GM19023 (cell line): Measurements from ENCODE around the gene CCR3.

ENCODE experiments used
- ATAC-seq: cut with Tn5 transposase; IDR thresholded peaks from one replicate; pipeline ENCODE4 v1.9.1; 2021; ENCODE audit warnings: mild to moderate bottlenecking, moderate library complexity; ENCODE audit not compliant: unreplicated experiment

The CCR3 gene

GRCh38 chr3:46293991-46294833, 52.0 kb downstream of the CCR3 start:
- no peak for ATAC-seq

- ATAC-seq: no peak
Measured at GRCh38 chr3:46296826-46297225, 54.6 kb downstream of the CCR3 start.

- ATAC-seq: no peak
Measured at GRCh38 chr3:46297658-46298423, 55.6 kb downstream of the CCR3 start.

GRCh38 chr3:46298871-46299607, 56.8 kb downstream of the CCR3 start:
- ATAC-seq: no peak

GRCh38 chr3:46299608-46300460, 57.6 kb downstream of the CCR3 start:
- ATAC-seq: no peak

GRCh38 chr3:46300461-46300789, 58.2 kb downstream of the CCR3 start:
- ATAC-seq: no peak

GRCh38 chr3:46301122-46301835, 59.0 kb downstream of the CCR3 start:
- no peak for ATAC-seq

GRCh38 chr3:46303240-46303639, 61.0 kb downstream of the CCR3 start:
- no peak for ATAC-seq

- no peak for ATAC-seq
Measured at GRCh38 chr3:46304739-46305138, 62.5 kb downstream of the CCR3 start.

GRCh38 chr3:46312991-46313390, 70.7 kb downstream of the CCR3 start:
- no peak for ATAC-seq

GRCh38 chr3:46314517-46314916, 72.3 kb downstream of the CCR3 start:
- ATAC-seq: no peak

GRCh38 chr3:46316206-46316605, 73.9 kb downstream of the CCR3 start:
- no peak for ATAC-seq
